A673 (cell line): ENCODE results near the gene PAPOLA.

ENCODE experiments used
- EZH2 ChIP-seq: fragments of 200-600 bp; sonication (generic); IDR thresholded peaks from 2 replicates; pipeline ENCODE4 v1.6.1; 2017; ENCODE audit warnings: borderline replicate concordance, low read depth, mild to moderate bottlenecking, mixed read lengths, antibody characterized with exemption, low read length; ENCODE audit not compliant: poor library complexity, severe bottlenecking
- TF ChIP-seq, protein P1 (sequence below): fragments of 300-800, 200-600 bp; sonication (generic); conservative IDR thresholded peaks from 2 replicates; pipeline ENCODE4 v1.5.1; 2017; ENCODE audit warnings: low read depth, mild to moderate bottlenecking, antibody characterized with exemption, low read length, moderate library complexity, mixed read lengths

DNA sequence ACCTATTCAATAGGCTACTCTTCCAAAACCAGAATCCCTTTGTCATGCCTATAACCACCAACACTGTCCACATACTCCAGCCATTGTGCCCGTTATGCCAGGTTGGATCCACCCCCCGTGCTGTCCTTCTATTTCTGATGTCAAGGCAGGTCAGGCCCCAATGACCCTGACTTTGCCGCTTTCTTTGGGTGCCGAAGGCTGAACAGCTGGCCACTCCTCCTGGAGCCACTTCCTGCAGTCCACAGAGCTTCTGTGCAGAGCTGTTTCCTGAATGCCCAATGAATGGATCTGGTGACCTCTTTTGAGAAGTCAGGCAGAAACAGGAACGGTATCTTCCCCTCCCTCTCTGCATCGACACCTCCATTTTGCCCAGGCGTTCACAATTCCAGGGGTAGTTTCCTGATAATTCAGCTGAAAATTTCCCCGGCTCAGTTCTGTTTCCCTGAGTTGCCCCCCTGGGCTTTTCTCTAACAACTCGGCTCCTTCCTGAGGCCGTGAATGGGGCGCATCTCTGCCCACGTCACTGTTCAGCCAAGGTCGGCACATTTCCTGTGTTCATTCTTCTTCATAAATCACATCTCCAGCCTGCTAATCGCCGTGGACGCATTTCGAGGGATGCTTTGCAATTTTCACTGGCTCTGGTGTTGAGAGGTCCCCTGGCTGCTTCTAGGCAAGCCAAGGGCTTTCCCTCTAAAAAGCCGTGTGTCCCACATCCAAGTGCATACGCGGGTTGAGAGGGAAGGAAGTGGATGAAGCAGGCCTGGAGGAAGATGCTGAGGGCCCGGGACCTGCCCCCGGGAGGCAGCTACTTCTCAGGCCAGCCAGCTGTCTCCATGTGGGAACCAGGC lies 86.5 kb downstream of the PAPOLA start:
- TF ChIP-seq EZH2 = no peak
- TF ChIP-seq, protein P1, sequence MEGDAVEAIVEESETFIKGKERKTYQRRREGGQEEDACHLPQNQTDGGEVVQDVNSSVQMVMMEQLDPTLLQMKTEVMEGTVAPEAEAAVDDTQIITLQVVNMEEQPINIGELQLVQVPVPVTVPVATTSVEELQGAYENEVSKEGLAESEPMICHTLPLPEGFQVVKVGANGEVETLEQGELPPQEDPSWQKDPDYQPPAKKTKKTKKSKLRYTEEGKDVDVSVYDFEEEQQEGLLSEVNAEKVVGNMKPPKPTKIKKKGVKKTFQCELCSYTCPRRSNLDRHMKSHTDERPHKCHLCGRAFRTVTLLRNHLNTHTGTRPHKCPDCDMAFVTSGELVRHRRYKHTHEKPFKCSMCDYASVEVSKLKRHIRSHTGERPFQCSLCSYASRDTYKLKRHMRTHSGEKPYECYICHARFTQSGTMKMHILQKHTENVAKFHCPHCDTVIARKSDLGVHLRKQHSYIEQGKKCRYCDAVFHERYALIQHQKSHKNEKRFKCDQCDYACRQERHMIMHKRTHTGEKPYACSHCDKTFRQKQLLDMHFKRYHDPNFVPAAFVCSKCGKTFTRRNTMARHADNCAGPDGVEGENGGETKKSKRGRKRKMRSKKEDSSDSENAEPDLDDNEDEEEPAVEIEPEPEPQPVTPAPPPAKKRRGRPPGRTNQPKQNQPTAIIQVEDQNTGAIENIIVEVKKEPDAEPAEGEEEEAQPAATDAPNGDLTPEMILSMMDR = no peak
